Mesendoderm (in vitro differentiated cells): ENCODE data around the gene CEP131.

Source experiments
- DNase-seq: peaks from one replicate; pipeline ENCODE4 v3.0.0; 2013
- H2AK5ac ChIP-seq: 2 replicates; pipeline ENCODE4 v1.6.1; 2013; ENCODE audit warnings: low read length, inconsistent platforms
- H2BK120ac ChIP-seq: 2 replicates; pipeline ENCODE4 v1.6.1; 2013; ENCODE audit warnings: low read depth, mild to moderate bottlenecking, low read length, moderate library complexity, mixed read lengths
- H2BK15ac ChIP-seq: replicated peaks from 2 replicates; pipeline ENCODE4 v1.6.1; 2013; ENCODE audit warnings: low read depth, mild to moderate bottlenecking, moderate library complexity
- H2BK5ac ChIP-seq: 2 replicates; pipeline ENCODE4 v1.6.1; 2013; ENCODE audit warnings: low read length, inconsistent platforms
- H3K18ac ChIP-seq: 2 replicates; pipeline ENCODE4 v1.6.1; 2013; ENCODE audit warnings: mild to moderate bottlenecking, low read length, mixed read lengths
- H3K23ac ChIP-seq: one replicate; pipeline ENCODE4 v1.6.1; 2013; ENCODE audit warnings: low read length
- H3K27ac ChIP-seq: 2 replicates; pipeline ENCODE4 v1.5.1; 2013; ENCODE audit warnings: low read depth, mild to moderate bottlenecking, inconsistent platforms, low read length, moderate library complexity
- H3K27me3 ChIP-seq: 2 replicates; pipeline ENCODE4 v1.6.1; 2013; ENCODE audit warnings: low read length, control low read depth, mild to moderate bottlenecking, inconsistent platforms; ENCODE audit not compliant: insufficient read depth, poor library complexity
- H3K36me3 ChIP-seq: 2 replicates; pipeline ENCODE4 v1.6.1; 2013; ENCODE audit warnings: low read length, inconsistent platforms; ENCODE audit not compliant: control insufficient read depth, insufficient read depth
- H3K4ac ChIP-seq: one replicate; pipeline ENCODE4 v1.6.1; 2013; ENCODE audit warnings: low read depth, mild to moderate bottlenecking, low read length, moderate library complexity
- H3K4me1 ChIP-seq: 2 replicates; pipeline ENCODE4 v1.6.1; 2013; ENCODE audit warnings: low read depth, low read length, inconsistent platforms; ENCODE audit not compliant: control insufficient read depth
- H3K4me2 ChIP-seq: 2 replicates; pipeline ENCODE4 v1.6.1; 2013; ENCODE audit warnings: low read length
- H3K4me3 ChIP-seq: 2 replicates; pipeline ENCODE4 v1.5.1; 2013; ENCODE audit warnings: mild to moderate bottlenecking, low read length
- H3K56ac ChIP-seq: one replicate; pipeline ENCODE4 v1.6.1; 2013; ENCODE audit warnings: low read length
- H3K79me1 ChIP-seq: 2 replicates; pipeline ENCODE4 v1.6.1; 2013; ENCODE audit warnings: low read length, inconsistent platforms
- H3K79me2 ChIP-seq: 2 replicates; pipeline ENCODE4 v1.6.1; 2013; ENCODE audit warnings: mild to moderate bottlenecking, low read length; ENCODE audit not compliant: control insufficient read depth, insufficient read depth
- H3K9ac ChIP-seq: 2 replicates; pipeline ENCODE4 v1.6.1; 2013; ENCODE audit warnings: low read length, inconsistent platforms
- H4K5ac ChIP-seq: one replicate; pipeline ENCODE4 v1.6.1; 2013; ENCODE audit warnings: low read length
- H4K8ac ChIP-seq: one replicate; pipeline ENCODE4 v1.6.1; 2013; ENCODE audit warnings: low read depth, mild to moderate bottlenecking, control low read depth, low read length, moderate library complexity
- WGBS: extraction: QIAGEN DNeasy Blood & Tissue Kit; methylation state at CpG from one replicate; pipeline ENCODE4 v1.1.7; 2013; ENCODE audit warnings: low lambda C conversion rate, missing lambda C conversion rate; ENCODE audit not compliant: insufficient coverage; ENCODE audit errors: extremely low coverage; 5-methylcytosine and 5-hydroxymethylcytosine counted together

The CEP131 gene

DNA sequence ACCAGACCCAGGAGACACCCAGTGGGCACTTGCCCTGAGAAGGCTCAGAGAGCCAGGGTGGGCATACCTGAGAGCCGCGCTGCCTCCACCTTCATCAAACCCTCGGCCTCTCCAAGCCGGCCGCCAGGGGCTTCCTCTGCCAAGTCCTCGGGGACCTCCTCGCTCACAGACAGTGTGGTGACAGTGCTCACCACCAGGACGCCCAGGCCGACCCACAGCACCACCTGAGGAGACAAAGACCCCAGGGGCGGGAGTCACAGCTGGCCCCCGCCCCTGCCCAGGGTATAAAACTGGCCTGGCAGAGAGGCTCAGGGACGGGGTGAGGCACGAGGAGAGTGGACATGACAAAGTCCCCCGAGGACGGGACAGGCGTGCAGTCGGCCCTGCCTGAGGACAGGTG lies 37.4 kb upstream of the CEP131 start:
- no peak overlapping the region for H3K4me3 ChIP-seq
- H3K23ac ChIP-seq: no peak overlapping the region
- H4K8ac ChIP-seq: no peak overlapping the region
- H3K18ac ChIP-seq: no peak overlapping the region
- H3K56ac ChIP-seq: no peak overlapping the region
- no peak overlapping the region for H4K5ac ChIP-seq
- no peak overlapping the region for H3K4ac ChIP-seq
- H2AK5ac ChIP-seq: no peak overlapping the region
- no peaks in the 10 kb centered on the region for H3K79me1 ChIP-seq
- no peaks in the 10 kb centered on the region for H3K27me3 ChIP-seq
- no peak overlapping the region for H3K4me2 ChIP-seq
- H2BK5ac ChIP-seq: no peak overlapping the region
- no peak for DNase-seq
- WGBS: no CpG with 5 or more reads among the region's 17 CpGs
- H3K79me2 ChIP-seq: no peaks in the 10 kb centered on the region
- H3K36me3 ChIP-seq: peaks cover 1% of the 10 kb centered on the region
- no peak overlapping the region for H2BK120ac ChIP-seq
- H2BK15ac ChIP-seq: no peak overlapping the region
- H3K27ac ChIP-seq: no peak overlapping the region
- H3K4me1 ChIP-seq: no peaks in the 10 kb centered on the region
- H3K9ac ChIP-seq: no peak overlapping the region

- Histone ChIP-seq H3K27ac (no peak overlapping the region), H3K4me2 (no peak overlapping the region), H2BK120ac (no peak overlapping the region), H3K18ac (no peak overlapping the region), H2AK5ac (no peak overlapping the region), H2BK15ac (no peak overlapping the region), H2BK5ac (no peak overlapping the region), H3K23ac (no peak overlapping the region), H3K4me3 (no peak overlapping the region), H3K56ac (no peak overlapping the region), H3K79me2 (no peaks in the 10 kb centered on the region), H3K4me1 (no peaks in the 10 kb centered on the region), H3K4ac (no peak overlapping the region), H3K27me3 (no peaks in the 10 kb centered on the region), H4K8ac (no peak overlapping the region), H3K36me3 (peaks cover 1% of the 10 kb centered on the region), H3K9ac (no peak overlapping the region), H3K79me1 (no peaks in the 10 kb centered on the region), H4K5ac (no peak overlapping the region)
- WGBS: no CpG with 5 or more reads among the region's 23 CpGs
- no peak for DNase-seq
These were observed 36.4 kb upstream of the CEP131 start for GRCh38 chr17:81259058-81259605.

GRCh38 chr17:81258292-81258691 lies 35.5 kb upstream of the CEP131 start:
- H3K79me2 ChIP-seq: no peaks in the 10 kb centered on the region
- DNase-seq: no peak
- H2BK5ac ChIP-seq: no peak overlapping the region
- H3K79me1 ChIP-seq: peaks cover 3% of the 10 kb centered on the region
- H3K56ac ChIP-seq: no peak overlapping the region
- H3K27me3 ChIP-seq: no peaks in the 10 kb centered on the region
- H3K4me2 ChIP-seq: no peak overlapping the region
- no peak overlapping the region for H3K4ac ChIP-seq
- H2AK5ac ChIP-seq: no peak overlapping the region
- no peak overlapping the region for H4K5ac ChIP-seq
- no peak overlapping the region for H2BK15ac ChIP-seq
- H3K36me3 ChIP-seq: peaks cover 1% of the 10 kb centered on the region
- no peak overlapping the region for H2BK120ac ChIP-seq
- no peak overlapping the region for H3K18ac ChIP-seq
- no peak overlapping the region for H3K27ac ChIP-seq
- no peak overlapping the region for H3K4me3 ChIP-seq
- no CpG with 5 or more reads among the region's 20 CpGs for WGBS
- no peaks in the 10 kb centered on the region for H3K4me1 ChIP-seq
- no peak overlapping the region for H3K23ac ChIP-seq
- no peak overlapping the region for H4K8ac ChIP-seq
- H3K9ac ChIP-seq: no peak overlapping the region

DNA sequence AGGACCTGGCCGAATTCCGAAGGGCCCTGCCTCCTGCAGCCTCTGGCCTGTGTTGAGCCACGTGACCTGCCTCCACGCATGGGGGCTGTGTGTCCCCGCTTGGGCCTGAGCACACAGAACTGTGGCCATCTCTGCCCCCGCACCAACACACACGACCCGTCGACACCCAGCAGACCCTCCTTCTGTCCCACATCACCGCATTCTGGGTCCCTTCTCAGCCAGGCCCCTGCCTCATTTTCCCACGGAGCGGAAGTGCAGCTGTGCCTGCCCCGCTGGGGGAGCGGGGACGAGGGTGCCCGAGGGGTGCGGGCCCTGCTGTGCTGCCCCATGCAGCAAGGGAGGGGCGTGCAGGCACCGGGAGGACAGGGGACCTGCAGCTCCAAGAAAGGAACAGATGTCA lies 34.8 kb upstream of the CEP131 start:
- Histone ChIP-seq H3K18ac (no peak overlapping the region), H2BK120ac (no peak overlapping the region), H3K4ac (no peak overlapping the region), H2BK5ac (no peak overlapping the region), H3K4me3 (no peak overlapping the region), H3K56ac (no peak overlapping the region), H2AK5ac (no peak overlapping the region), H2BK15ac (no peak overlapping the region), H3K27me3 (no peaks in the 10 kb centered on the region), H3K4me2 (no peak overlapping the region), H3K27ac (no peak overlapping the region), H4K5ac (no peak overlapping the region), H3K23ac (no peak overlapping the region), H3K4me1 (no peaks in the 10 kb centered on the region), H3K9ac (no peak overlapping the region), H4K8ac (no peak overlapping the region), H3K79me2 (no peaks in the 10 kb centered on the region), H3K79me1 (peaks cover 3% of the 10 kb centered on the region), H3K36me3 (peaks cover 1% of the 10 kb centered on the region)
- no CpG with 5 or more reads among the region's 19 CpGs for WGBS
- DNase-seq: no peak

- H3K4me2 ChIP-seq: no peak overlapping the region
These were observed 33.9 kb upstream of the CEP131 start for GRCh38 chr17:81256616-81257015.

More at GRCh38 chr17:81256616-81257015, 33.9 kb upstream of the CEP131 start:
- Histone ChIP-seq H2BK120ac (no peak overlapping the region), H4K8ac (no peak overlapping the region), H3K27me3 (no peaks in the 10 kb centered on the region), H3K4me1 (no peaks in the 10 kb centered on the region), H2BK5ac (no peak overlapping the region), H3K56ac (no peak overlapping the region), H3K9ac (no peak overlapping the region), H2AK5ac (no peak overlapping the region), H2BK15ac (no peak overlapping the region), H3K23ac (no peak overlapping the region), H3K18ac (no peak overlapping the region), H3K4me3 (no peak overlapping the region), H3K4ac (no peak overlapping the region), H3K79me2 (no peaks in the 10 kb centered on the region), H3K36me3 (peaks cover 1% of the 10 kb centered on the region), H3K27ac (no peak overlapping the region), H4K5ac (no peak overlapping the region), H3K79me1 (peaks cover 3% of the 10 kb centered on the region)
- WGBS: no CpG with 5 or more reads among the region's 12 CpGs
- no peak for DNase-seq
